ENCODE measurements around the gene PLOD3. TPM values are rescaled to one million over a fixed set of nuclear protein-coding genes. Genes with fewer than 3 reads are reported as not detected.

The PLOD3 gene, protein sequence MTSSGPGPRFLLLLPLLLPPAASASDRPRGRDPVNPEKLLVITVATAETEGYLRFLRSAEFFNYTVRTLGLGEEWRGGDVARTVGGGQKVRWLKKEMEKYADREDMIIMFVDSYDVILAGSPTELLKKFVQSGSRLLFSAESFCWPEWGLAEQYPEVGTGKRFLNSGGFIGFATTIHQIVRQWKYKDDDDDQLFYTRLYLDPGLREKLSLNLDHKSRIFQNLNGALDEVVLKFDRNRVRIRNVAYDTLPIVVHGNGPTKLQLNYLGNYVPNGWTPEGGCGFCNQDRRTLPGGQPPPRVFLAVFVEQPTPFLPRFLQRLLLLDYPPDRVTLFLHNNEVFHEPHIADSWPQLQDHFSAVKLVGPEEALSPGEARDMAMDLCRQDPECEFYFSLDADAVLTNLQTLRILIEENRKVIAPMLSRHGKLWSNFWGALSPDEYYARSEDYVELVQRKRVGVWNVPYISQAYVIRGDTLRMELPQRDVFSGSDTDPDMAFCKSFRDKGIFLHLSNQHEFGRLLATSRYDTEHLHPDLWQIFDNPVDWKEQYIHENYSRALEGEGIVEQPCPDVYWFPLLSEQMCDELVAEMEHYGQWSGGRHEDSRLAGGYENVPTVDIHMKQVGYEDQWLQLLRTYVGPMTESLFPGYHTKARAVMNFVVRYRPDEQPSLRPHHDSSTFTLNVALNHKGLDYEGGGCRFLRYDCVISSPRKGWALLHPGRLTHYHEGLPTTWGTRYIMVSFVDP
- total RNA-seq (2021; fragmentation: NEBNext Ultra II Directional; extraction: Animal tissue kit (Norgen Biotek cat#: 25700)) (43.1 and 47.2 TPM in 2 replicates), polyA plus RNA-seq (2011; rRNA removed) (28.4 and 57.0 TPM in 2 replicates), polyA minus RNA-seq (2011; rRNA and poly(A)+ RNA removed) (12.3 and 19.4 TPM in 2 replicates)
- polyA plus RNA-seq (2011; cell fraction: cytosol; rRNA removed) = 26.9 TPM
- 83.2 TPM for polyA plus RNA-seq (2011; cell fraction: nucleus; rRNA removed)
- 39.5 to 45.8 TPM (median 44.6 TPM) in 4 replicates for polyA plus RNA-seq (2012, experiment 1 of 2)
- polyA plus RNA-seq (2012, experiment 2 of 2) = 42.4 TPM
- 80.5 TPM for polyA plus RNA-seq (2013, experiment 1 of 2)
- polyA plus RNA-seq (2013, experiment 2 of 2) = 71.8 TPM
- 26.1 TPM for polyA minus RNA-seq (2011; cell fraction: cytosol; rRNA and poly(A)+ RNA removed)
- 26.9 TPM for polyA minus RNA-seq (2011; cell fraction: nucleus; rRNA and poly(A)+ RNA removed)
- long read RNA-seq, experiment 1, transcript PLOD3-201 (19 exons, 2,920 nt) = major isoform, 5 of 23 reads
- long read RNA-seq, experiment 1, partial matches to known transcripts = 15 of 23 reads
- long read RNA-seq, experiment 1, other reads (novel, unspliced or antisense) = 3 of 23 reads
- long read RNA-seq, experiment 2, partial matches to known transcripts = 1 of 4 reads
- long read RNA-seq, experiment 2, other reads (novel, unspliced or antisense) = 0 of 4 reads

GRCh38 chr7:101217388-101218235 lies at the start of gene PLOD3, which contains the start of gene ZNHIT1:
Gene PLOD3 (minus strand): TSS chr7:101217581. CDS start chr7:101217274, 307 bp downstream.
Gene ZNHIT1 (plus strand): TSS chr7:101218165. CDS start chr7:101218196, 31 bp downstream.
- Histone ChIP-seq H3K27ac (ENCODE audit: low read depth, low read length) (peak within 1 kb of the TSS; percentile 37; the same call in 1 of the 2 replicates), H3K14ac (ENCODE audit: insufficient read length) (peak within 1 kb of the TSS; percentile 35), H3K4me1 (replicated peaks in 1 of 4; ENCODE audit: control insufficient read depth in 3 of 4, insufficient read depth in 4 of 4, low read length in 3 of 4) (peaks cover 0 to 13% (median 7%) of the 10 kb centered on the region in 4 experiments; a peak in 5 of 7 replicates), H3K9me3 (ENCODE audit: insufficient read depth in 2 of 2, low read depth in 1 of 2, low read length in 1 of 2) (no peaks in the 10 kb centered on the region), H3K23me2 (ENCODE audit: low read depth, low read length) (peaks cover 17% of the 10 kb centered on the region), H4K91ac (replicated peaks; ENCODE audit: insufficient read length, low read length) (peak within 1 kb of the TSS; percentile 44), H3K27me3 (replicated peaks in 1 of 4; ENCODE audit: control insufficient read depth in 3 of 4, extremely low read depth in 1 of 4, insufficient read depth in 3 of 4, low read length in 3 of 4) (no peaks in the 10 kb centered on the region), H3K23ac (ENCODE audit: insufficient read length) (no peak within 1 kb of the TSS), H3K79me2 (ENCODE audit: control insufficient read depth in 1 of 2, insufficient read depth in 2 of 2, low read length in 2 of 2) (peaks cover 0 to 6% of the 10 kb centered on the region in 2 experiments; a peak in 1 of 4 replicates), H2BK5ac (ENCODE audit: low read depth, low read length) (peak within 1 kb of the TSS; percentile 73), H3K36me3 (ENCODE audit: control insufficient read depth in 2 of 4, insufficient read depth in 4 of 4, low read length in 3 of 4) (peaks cover 0 to 4% (median 0%) of the 10 kb centered on the region in 4 experiments; a peak in 1 of 8 replicates), H3K4me2 (ENCODE audit: insufficient read depth in 1 of 2, low read depth in 2 of 2, low read length in 2 of 2) (peak within 1 kb of the TSS; percentile 86 to 89), H2AFZ (ENCODE audit: low read length) (peak within 1 kb of the TSS; percentile 44; the same call in 1 of the 2 replicates), H3K79me1 (ENCODE audit: low read depth, low read length) (peaks cover 2% of the 10 kb centered on the region; the same call in 1 of the 2 replicates), H4K5ac (ENCODE audit: insufficient read length, low read depth, low read length) (peak within 1 kb of the TSS; percentile 68), H2BK120ac (replicated peaks; ENCODE audit: low read depth, low read length) (peak within 1 kb of the TSS; percentile 72), H3K4me3 (ENCODE audit: extremely low read depth in 1 of 4, insufficient read depth in 2 of 4, low read depth in 3 of 4, low read length in 4 of 4) (peak within 1 kb of the TSS; percentile 74 to 83 (median 78)), H2BK15ac (ENCODE audit: low read length) (no peak within 1 kb of the TSS), H3K56ac (replicated peaks; ENCODE audit: insufficient read length, low read depth, low read length) (peak within 1 kb of the TSS; percentile 14), H3K9ac (replicated peaks in 1 of 4; ENCODE audit: extremely low read depth in 1 of 4, low read depth in 3 of 4, low read length in 3 of 4) (peak within 1 kb of the TSS in 3 of 4 experiments; percentile 48 to 82 (median 54); a peak in 6 of 7 replicates), H2AK5ac (ENCODE audit: low read depth, low read length) (no peak within 1 kb of the TSS), H4K8ac (ENCODE audit: extremely low read depth, insufficient read depth, low read length) (peak within 1 kb of the TSS; percentile 16; the same call in 1 of the 2 replicates), H4K20me1 (replicated peaks in 1 of 2; ENCODE audit: control insufficient read depth in 1 of 2, insufficient read depth in 2 of 2, low read length in 2 of 2) (peaks cover 0 to 5% of the 10 kb centered on the region in 2 experiments), H3K18ac (ENCODE audit: extremely low read depth, low read length) (peak within 1 kb of the TSS; percentile 40; the same call in 1 of the 2 replicates), H2BK20ac (ENCODE audit: low read length) (no peak within 1 kb of the TSS), H2BK12ac (ENCODE audit: low read depth, low read length) (0 out of 2 replicates have a peak within 1 kb of the TSS, but pooled peaks have one; percentile 39), H3K4ac (replicated peaks; ENCODE audit: insufficient read length, low read depth, low read length) (no peak within 1 kb of the TSS)
- ChIA-PET CTCF (ENCODE audit: partially characterized antibody) (interaction anchor here (0.9 to 9.0 kb wide), 10 partner anchors 9 to 74 kb away, joined by 3 to 79 read pairs (median 9); partner anchors contain the start of gene FIS1), POLR2A (ENCODE audit: partially characterized antibody) (interaction anchor here (0.8 to 3.8 kb wide), 25 partner anchors 9 to 142 kb away, joined by 3 to 28 read pairs (median 4); partner anchors contain the start of genes CLDN15, FIS1 and VGF)
- FAIRE-seq = peak; percentile 98
- DNase-seq (ENCODE audit: low read depth in 1 of 2, low spot score in 2 of 2) = peak; percentile 83 to 95
- 3% methylated on average over 40 of the region's 57 CpGs; no CpG with 5 or more reads in 1 of the 2 experiments for WGBS, 2 experiments (ENCODE audit: extremely low coverage in 1 of 2, insufficient coverage in 1 of 2, insufficient read length in 1 of 2, insufficient replicate concordance in 2 of 2, low coverage in 1 of 2, low lambda C conversion rate in 2 of 2, missing lambda C conversion rate in 1 of 2)
- no peak for TF ChIP-seq ZNF274 (IDR thresholded peaks at IDR 0.05; ENCODE audit: borderline replicate concordance, extremely low read depth, low read length)
- peak; percentile 4 to 53; a peak in 3 of 4 replicates for TF ChIP-seq HDAC2 (IDR thresholded peaks at IDR 0.05; ENCODE audit: borderline replicate concordance in 1 of 2, low read depth in 2 of 2, low read length in 2 of 2)
- no peak for TF ChIP-seq EZH2 (IDR thresholded peaks at IDR 0.05; ENCODE audit: low read depth, low read length, severe bottlenecking)
